Hepatocyte (in vitro differentiated cells): Measurements from ENCODE around the gene ARMH3. TPM values are rescaled to one million over a fixed set of nuclear protein-coding genes. Genes with fewer than 3 reads are reported as not detected.

Experiments
- DNase-seq: peaks from one replicate; pipeline ENCODE4 v3.0.0-alpha.2; 2016; ENCODE audit warnings: low spot score
- H2AFZ ChIP-seq: fragments of 200-600 bp; sonication (generic); 2 replicates; pipeline ENCODE4 v1.6.0; 2016; ENCODE audit warnings: antibody characterized with exemption, mild to moderate bottlenecking
- H3K27ac ChIP-seq: fragments of 200-600 bp; sonication (generic); 2 replicates; pipeline ENCODE4 v1.5.1; 2016; ENCODE audit warnings: mild to moderate bottlenecking
- H3K27me3 ChIP-seq: fragments of 200-600 bp; sonication (generic); 2 replicates; pipeline ENCODE4 v1.6.1; 2016
- H3K36me3 ChIP-seq: fragments of 200-600 bp; sonication (generic); replicated peaks from 2 replicates; pipeline ENCODE4 v1.5.1; 2016; ENCODE audit warnings: low read depth; ENCODE audit not compliant: insufficient read depth
- H3K4me1 ChIP-seq: fragments of 200-600 bp; sonication (generic); 2 replicates; pipeline ENCODE4 v1.5.1; 2016; ENCODE audit warnings: mild to moderate bottlenecking, moderate library complexity; ENCODE audit not compliant: insufficient read depth
- H3K4me2 ChIP-seq: fragments of 200-600 bp; sonication (generic); 2 replicates; pipeline ENCODE4 v1.6.0; 2016
- H3K4me3 ChIP-seq: fragments of 200-600 bp; sonication (generic); 2 replicates; pipeline ENCODE4 v1.5.1; 2016; ENCODE audit warnings: mild to moderate bottlenecking
- H3K79me2 ChIP-seq: fragments of 200-600 bp; sonication (generic); 2 replicates; pipeline ENCODE4 v1.6.0; 2017; ENCODE audit warnings: mild to moderate bottlenecking
- H3K9me2 ChIP-seq: fragments of 200-600 bp; sonication (generic); replicated peaks from 2 replicates; pipeline ENCODE4 v1.6.0; 2017; ENCODE audit warnings: mild to moderate bottlenecking; ENCODE audit not compliant: insufficient read depth
- H3K9me3 ChIP-seq: fragments of 200-600 bp; sonication (generic); 2 replicates; pipeline ENCODE4 v1.5.1; 2016; ENCODE audit warnings: low read depth, mild to moderate bottlenecking
- H4K20me1 ChIP-seq: fragments of 200-600 bp; sonication (generic); 2 replicates; pipeline ENCODE4 v1.6.0; 2016; ENCODE audit warnings: mild to moderate bottlenecking; ENCODE audit not compliant: insufficient read depth, poor library complexity, severe bottlenecking
- EZH2 ChIP-seq: fragments of 200-600 bp; sonication (generic); IDR thresholded peaks from 2 replicates; pipeline ENCODE4 v1.6.1; 2016; ENCODE audit warnings: antibody characterized with exemption, mild to moderate bottlenecking, borderline replicate concordance
- EZH2phosphoT487 ChIP-seq: fragments of 200-600 bp; sonication (generic); IDR thresholded peaks from one replicate; pipeline ENCODE4 v1.6.1; 2018; ENCODE audit warnings: antibody characterized with exemption, mild to moderate bottlenecking, low read depth, moderate library complexity; ENCODE audit not compliant: unreplicated experiment, severe bottlenecking
- WGBS: methylation state at CpG from one replicate; pipeline ENCODE4 v1.1.6; 2016; ENCODE audit warnings: low lambda C conversion rate; ENCODE audit errors: missing lambda C conversion rate; 5-methylcytosine and 5-hydroxymethylcytosine counted together
- polyA plus RNA-seq: library from polyadenylated mRNA; unstranded; fragments of >200 nt; fragmentation: Nextera tagmentation; extraction: Ambion mirVana; gene quantifications from 2 replicates; pipeline ENCODE4 v1.2.1, GENCODE V29; 2016
- total RNA-seq: library from RNA; depleted of rRNA; stranded (reverse); fragments of >200 nt; gene quantifications from 2 replicates; pipeline ENCODE4 v1.2.3, GENCODE V29; 2014
- TF ChIP-seq, protein P1 (sequence below): fragments of 200-600 bp; sonication (generic); IDR thresholded peaks from 2 replicates; pipeline ENCODE4 v1.5.1; 2016; ENCODE audit warnings: antibody characterized with exemption, mild to moderate bottlenecking; ENCODE audit not compliant: poor library complexity

ARMH3 gene
- total and polyA plus RNA-seq, 2 experiments from 2014 or later = 10.6 to 15.1 TPM

- TF ChIP-seq, protein P1, sequence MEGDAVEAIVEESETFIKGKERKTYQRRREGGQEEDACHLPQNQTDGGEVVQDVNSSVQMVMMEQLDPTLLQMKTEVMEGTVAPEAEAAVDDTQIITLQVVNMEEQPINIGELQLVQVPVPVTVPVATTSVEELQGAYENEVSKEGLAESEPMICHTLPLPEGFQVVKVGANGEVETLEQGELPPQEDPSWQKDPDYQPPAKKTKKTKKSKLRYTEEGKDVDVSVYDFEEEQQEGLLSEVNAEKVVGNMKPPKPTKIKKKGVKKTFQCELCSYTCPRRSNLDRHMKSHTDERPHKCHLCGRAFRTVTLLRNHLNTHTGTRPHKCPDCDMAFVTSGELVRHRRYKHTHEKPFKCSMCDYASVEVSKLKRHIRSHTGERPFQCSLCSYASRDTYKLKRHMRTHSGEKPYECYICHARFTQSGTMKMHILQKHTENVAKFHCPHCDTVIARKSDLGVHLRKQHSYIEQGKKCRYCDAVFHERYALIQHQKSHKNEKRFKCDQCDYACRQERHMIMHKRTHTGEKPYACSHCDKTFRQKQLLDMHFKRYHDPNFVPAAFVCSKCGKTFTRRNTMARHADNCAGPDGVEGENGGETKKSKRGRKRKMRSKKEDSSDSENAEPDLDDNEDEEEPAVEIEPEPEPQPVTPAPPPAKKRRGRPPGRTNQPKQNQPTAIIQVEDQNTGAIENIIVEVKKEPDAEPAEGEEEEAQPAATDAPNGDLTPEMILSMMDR = no peak
- no peak for TF ChIP-seq EZH2
- TF ChIP-seq EZH2phosphoT487 = no peak
- Histone ChIP-seq H3K27me3 (no peaks in the 10 kb centered on the region), H3K4me1 (no peaks in the 10 kb centered on the region), H3K79me2 (no peaks in the 10 kb centered on the region), H3K36me3 (no peaks in the 10 kb centered on the region), H3K9me3 (no peaks in the 10 kb centered on the region), H2AFZ (no peak overlapping the region), H3K9me2 (no peaks in the 10 kb centered on the region), H3K27ac (no peak overlapping the region), H4K20me1 (peaks cover 3% of the 10 kb centered on the region), H3K4me3 (no peak overlapping the region), H3K4me2 (no peak overlapping the region)
- WGBS = 81% methylated on average over 1 of the region's 1 CpG
- DNase-seq = no peak
These were observed 198.0 kb downstream of the ARMH3 start for GRCh38 chr10:101857802-101858476.

- no peak overlapping the region for H3K4me2 ChIP-seq
- peaks cover 3% of the 10 kb centered on the region for H4K20me1 ChIP-seq
- no peaks in the 10 kb centered on the region for H3K36me3 ChIP-seq
- H2AFZ ChIP-seq = no peak overlapping the region
- H3K27ac ChIP-seq = no peak overlapping the region
- H3K27me3 ChIP-seq = no peaks in the 10 kb centered on the region
- no peak overlapping the region for H3K4me3 ChIP-seq
- no peaks in the 10 kb centered on the region for H3K9me3 ChIP-seq
- H3K79me2 ChIP-seq = no peaks in the 10 kb centered on the region
- TF ChIP-seq EZH2 (no peak), EZH2phosphoT487 (no peak)
- TF ChIP-seq, protein P1 = no peak
- no peaks in the 10 kb centered on the region for H3K9me2 ChIP-seq
- DNase-seq = no peak
- H3K4me1 ChIP-seq = no peaks in the 10 kb centered on the region
These were observed 199.3 kb downstream of the ARMH3 start for GRCh38 chr10:101856626-101857025.

DNA sequence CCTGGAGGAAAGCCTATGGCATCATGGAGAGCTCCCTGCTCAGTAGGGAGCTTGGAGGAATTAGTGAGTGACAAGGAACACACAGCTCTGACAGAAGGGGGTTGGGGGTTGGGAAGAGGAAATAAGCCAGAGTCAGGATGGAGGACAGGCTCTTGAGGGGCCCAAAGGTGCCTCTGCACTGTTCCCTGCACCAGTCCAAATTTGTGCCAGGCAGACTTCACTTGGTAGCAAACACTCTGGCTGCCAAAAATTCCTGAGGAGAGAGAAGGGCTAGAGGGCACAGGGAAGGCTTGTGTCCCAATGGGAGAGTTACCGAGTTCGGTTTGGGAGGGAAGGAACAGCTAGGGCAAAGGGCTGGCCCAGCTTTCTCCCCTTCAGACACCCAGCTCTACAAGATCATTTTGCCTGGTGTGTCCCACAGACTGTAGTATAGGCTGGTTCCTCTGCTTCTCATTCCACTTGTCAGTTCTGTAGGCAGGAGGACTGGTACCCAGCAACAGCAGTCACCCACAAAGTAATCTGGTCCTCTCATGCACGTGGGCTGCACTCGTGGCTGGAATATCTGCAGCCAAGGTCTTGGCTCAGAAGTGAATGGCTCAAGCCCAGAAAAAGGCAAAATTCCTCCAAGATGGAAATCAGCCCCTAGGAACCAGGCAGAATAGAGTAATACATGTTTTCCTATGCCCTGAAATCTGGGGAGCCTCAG, 204.4 kb downstream of the ARMH3 start:
- Histone ChIP-seq H3K4me1 (no peaks in the 10 kb centered on the region), H2AFZ (no peak overlapping the region), H4K20me1 (peaks cover 3% of the 10 kb centered on the region), H3K36me3 (no peaks in the 10 kb centered on the region), H3K9me3 (no peaks in the 10 kb centered on the region), H3K79me2 (no peaks in the 10 kb centered on the region), H3K4me2 (no peak overlapping the region), H3K27ac (no peak overlapping the region), H3K27me3 (no peaks in the 10 kb centered on the region), H3K9me2 (no peaks in the 10 kb centered on the region), H3K4me3 (no peak overlapping the region)
- WGBS = 94% methylated on average over 4 of the region's 4 CpGs
- TF ChIP-seq EZH2 (no peak), EZH2phosphoT487 (no peak)
- no peak for DNase-seq

DNA sequence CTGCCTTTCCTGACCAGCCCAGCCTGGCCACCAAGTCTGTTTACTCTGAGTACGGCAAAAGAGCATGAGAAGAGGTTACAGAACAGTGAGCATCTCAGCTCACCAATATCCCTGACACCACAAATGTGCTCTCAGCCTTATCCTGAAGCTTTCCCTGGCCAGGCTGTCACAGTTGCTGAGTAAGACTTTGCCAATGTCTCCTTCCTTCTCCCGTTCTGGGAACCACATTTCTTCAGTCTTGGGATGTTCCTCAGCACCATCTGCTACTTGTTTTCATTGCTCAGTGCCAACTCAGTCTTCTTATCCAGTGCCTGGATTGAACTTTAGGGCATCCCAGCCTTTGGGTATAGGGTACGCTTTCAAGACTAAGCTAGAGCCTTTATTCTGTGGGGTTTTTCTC, 205.2 kb downstream of the ARMH3 start:
- WGBS = 92% methylated on average over 3 of the region's 3 CpGs
- no peak for TF ChIP-seq EZH2
- TF ChIP-seq, protein P1 = no peak
- no peak overlapping the region for H3K4me3 ChIP-seq
- no peak overlapping the region for H3K27ac ChIP-seq
- H3K4me2 ChIP-seq = no peak overlapping the region
- H4K20me1 ChIP-seq = peaks cover 1% of the 10 kb centered on the region
- H2AFZ ChIP-seq = no peak overlapping the region
- H3K27me3 ChIP-seq = no peaks in the 10 kb centered on the region
- DNase-seq = no peak
- H3K36me3 ChIP-seq = no peaks in the 10 kb centered on the region
- no peaks in the 10 kb centered on the region for H3K4me1 ChIP-seq
- H3K9me2 ChIP-seq = no peaks in the 10 kb centered on the region
- H3K79me2 ChIP-seq = no peaks in the 10 kb centered on the region
- H3K9me3 ChIP-seq = no peaks in the 10 kb centered on the region
